GM12875 (cell line): ENCODE results near the gene SH3GL1.

ENCODE experiments used
- H3K4me3 ChIP-seq: one replicate; pipeline ENCODE4 v1.5.1; 2011; ENCODE audit warnings: low read depth, low read length, control low read depth
- TF ChIP-seq, protein P1 (sequence below): IDR thresholded peaks from 2 replicates; pipeline ENCODE4 v1.5.1; 2011; ENCODE audit warnings: low read depth, mild to moderate bottlenecking, control low read depth, inconsistent platforms, low read length, moderate library complexity, borderline replicate concordance; ENCODE audit not compliant: insufficient read depth

SH3GL1 gene

DNA sequence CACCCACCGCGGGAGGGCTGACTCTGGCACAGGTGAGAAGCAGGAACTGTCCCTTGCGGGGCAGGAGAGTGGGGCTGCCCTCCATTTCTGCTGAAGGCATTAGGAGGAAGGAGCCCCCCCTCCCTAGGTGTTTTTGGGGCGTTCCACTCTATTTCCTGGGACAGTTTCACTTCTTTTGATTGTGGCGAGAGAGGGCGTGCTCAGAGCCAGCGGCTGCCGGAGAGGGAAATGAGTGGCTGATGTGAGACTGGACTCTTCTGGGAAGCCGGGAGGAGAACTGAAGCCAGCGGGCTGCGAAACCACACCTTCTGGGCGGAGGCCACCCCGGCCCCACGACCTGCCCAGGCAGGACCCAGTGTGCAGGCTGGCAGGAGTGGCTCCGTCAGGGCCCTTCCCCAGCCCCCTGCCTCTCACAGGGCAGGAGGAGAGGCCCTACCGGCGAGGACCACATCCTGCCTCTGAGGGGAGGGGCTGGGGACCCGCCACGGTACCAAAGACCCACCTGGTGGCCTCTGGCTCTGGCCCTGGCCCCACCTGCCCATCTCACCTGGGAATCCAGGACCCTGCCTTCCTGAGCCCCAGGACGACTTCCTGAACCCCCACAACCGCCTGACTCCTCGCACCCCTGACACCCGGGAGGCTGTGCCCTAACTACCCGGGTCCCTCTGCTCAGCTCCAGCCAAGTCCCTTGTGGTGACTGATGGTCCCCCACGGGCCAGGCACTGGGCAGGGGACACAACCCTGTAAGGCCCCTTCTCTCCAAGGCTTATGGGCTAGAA is 31.0 kb downstream of the SH3GL1 start:
- TF ChIP-seq, protein P1, sequence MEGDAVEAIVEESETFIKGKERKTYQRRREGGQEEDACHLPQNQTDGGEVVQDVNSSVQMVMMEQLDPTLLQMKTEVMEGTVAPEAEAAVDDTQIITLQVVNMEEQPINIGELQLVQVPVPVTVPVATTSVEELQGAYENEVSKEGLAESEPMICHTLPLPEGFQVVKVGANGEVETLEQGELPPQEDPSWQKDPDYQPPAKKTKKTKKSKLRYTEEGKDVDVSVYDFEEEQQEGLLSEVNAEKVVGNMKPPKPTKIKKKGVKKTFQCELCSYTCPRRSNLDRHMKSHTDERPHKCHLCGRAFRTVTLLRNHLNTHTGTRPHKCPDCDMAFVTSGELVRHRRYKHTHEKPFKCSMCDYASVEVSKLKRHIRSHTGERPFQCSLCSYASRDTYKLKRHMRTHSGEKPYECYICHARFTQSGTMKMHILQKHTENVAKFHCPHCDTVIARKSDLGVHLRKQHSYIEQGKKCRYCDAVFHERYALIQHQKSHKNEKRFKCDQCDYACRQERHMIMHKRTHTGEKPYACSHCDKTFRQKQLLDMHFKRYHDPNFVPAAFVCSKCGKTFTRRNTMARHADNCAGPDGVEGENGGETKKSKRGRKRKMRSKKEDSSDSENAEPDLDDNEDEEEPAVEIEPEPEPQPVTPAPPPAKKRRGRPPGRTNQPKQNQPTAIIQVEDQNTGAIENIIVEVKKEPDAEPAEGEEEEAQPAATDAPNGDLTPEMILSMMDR = no peak
- peak overlapping the region; percentile 46 for H3K4me3 ChIP-seq

DNA sequence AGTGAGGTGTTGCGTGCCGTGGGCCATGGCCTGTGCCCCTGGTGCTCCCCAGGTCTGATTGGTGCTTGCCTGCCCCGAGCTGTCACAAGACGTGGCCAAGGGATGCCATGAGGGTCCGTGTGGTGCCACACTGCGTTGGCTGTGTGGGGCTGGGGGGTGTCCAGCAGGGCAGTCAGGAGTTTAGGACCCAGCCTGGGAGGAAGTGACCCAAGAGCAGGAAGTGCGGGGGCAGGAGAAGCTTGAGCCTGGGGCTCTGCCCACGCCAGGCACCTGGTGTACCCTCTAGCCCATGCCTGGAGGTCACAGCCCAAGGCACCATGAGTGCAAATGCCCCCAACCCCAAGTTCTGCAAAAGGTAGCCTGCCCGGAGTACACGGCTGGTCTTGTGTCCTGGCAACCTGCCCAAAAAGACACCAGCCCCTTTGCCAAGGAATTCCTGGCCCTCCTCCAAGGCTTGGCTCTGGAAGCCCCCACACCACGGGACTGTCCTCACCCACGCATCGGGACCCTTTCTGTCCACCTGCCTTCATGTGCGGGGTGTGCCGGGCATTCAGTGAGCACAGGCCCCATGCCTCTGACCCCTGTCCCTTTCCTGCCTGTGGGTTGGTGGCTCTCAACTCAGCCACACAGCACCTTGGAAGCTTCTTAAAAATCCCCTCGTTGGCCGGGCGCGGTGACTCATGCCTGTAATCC is 32.1 kb downstream of the SH3GL1 start:
- TF ChIP-seq, protein P1 = no peak
- no peak overlapping the region for H3K4me3 ChIP-seq

DNA sequence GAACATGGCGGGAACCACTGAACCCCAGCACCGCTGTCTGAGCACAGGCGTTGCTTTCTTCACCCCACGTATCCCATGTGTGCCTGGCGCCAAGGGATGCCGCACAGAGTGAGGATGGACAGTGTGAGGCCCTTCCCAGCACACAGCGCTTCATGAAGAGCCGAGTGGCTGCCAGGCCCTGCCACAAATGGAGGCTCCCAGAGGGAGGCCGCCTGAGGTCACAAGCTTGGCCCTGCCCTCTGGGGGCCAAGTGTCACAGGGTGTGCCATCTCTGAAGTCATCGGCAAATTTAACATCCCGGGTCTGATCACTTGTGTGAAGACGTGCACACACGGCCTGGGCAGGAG is 32.6 kb downstream of the SH3GL1 start:
- no peak overlapping the region for H3K4me3 ChIP-seq
- TF ChIP-seq, protein P1 = no peak

DNA sequence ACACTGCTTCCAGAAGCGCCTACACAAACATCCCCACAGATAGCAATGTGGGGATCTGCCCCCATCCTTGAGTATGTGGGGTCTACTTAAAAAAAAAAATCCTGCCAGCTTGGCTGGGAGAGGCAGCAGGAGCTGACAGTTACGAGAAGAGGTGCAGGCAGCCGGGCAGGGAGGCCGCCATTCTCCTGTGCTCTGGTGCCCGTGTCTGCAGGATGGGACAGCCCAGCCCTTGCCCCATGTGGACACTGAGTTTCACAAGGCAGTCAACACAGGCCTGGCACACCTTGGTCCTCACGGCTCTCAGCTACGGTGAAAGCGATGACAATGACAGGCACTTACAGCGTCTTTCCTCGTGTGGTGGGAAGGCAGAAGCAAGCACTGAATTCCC is 33.0 kb downstream of the SH3GL1 start:
- TF ChIP-seq, protein P1 = no peak
- H3K4me3 ChIP-seq = no peak overlapping the region

DNA sequence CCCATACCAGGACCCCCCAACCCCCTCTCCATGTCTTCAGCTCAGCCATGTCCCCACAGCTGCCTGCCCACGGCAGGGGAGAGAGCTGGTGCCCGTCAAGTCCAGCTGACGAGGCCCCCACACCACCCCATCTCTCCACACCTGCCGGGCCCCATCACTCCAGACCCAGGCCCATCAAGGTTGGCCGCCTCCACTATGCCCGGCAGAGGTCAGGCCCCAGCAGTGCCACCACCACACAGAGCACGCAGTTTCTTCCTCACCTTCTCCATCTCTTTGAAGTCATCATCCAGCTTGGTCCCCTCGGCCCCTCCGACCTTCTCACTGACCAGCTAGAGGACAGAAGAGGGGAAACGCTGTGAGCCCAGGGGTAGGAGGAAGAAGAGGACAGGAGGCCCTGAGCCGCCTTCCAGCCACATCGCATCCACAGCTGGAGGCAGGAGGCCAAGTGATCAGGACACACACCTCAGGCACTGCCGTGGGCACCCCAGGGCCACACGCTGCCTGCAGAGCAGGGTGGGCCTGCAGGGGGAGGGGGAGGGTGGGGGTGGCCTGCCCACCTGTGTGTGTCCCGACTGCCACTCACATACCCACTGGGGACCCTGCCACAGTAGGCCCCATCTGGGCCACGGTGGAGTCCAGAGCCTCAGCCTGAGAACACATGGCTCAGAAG is 33.5 kb downstream of the SH3GL1 start:
- TF ChIP-seq, protein P1 = no peak
- H3K4me3 ChIP-seq = no peak overlapping the region

DNA sequence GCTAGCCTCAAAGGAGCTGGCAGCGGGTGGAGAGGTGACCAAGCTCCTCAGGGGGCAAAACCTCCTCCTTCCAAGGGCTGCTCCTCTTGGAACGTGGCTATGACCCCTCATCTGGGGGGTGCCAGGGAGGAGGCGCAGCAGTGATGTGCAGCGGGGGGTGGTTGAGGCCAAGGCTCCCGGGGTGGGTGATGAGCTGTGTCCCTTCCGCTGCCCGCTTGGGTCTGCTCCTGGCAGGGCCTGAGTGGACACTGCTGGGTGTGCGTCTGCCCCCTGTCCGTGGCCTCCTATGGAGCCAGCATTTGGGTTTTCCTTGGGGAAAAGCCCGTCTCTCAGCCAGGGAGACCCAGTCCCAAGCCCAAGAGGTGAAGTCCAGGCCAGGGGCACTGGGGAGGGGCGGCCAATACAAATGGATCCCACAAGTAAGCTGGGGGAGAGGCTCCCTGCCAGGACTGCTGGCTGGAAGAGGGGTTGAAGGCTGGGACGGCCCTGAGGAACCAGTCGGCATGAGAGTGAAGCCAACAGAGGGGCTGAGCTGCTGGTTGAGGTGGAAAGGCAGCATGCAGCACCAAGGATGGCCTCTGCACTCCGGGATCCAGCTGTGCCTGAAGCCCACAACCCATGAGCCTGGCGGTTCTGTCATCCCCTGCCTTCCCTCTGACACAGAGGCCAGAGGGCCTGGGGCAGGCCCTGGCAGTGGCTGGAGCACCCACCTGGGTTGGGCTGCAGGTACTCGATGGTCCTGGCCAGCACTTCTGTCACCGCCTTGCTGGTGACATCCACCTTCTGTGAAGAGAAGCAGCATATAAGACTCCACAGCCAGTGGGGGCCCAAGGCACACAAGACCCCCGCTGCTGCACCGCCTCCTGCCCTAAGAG is 34.3 kb downstream of the SH3GL1 start:
- no peak overlapping the region for H3K4me3 ChIP-seq
- TF ChIP-seq, protein P1 = no peak
